WERI-Rb-1 (cell line): ENCODE measurements around the gene FUOM.

Experiments used
- DNase-seq: peaks from one replicate; pipeline ENCODE4 v3.0.0-alpha.2; 2020
- H3K27ac ChIP-seq: fragments of 250-450 bp; sonication (Bioruptor Pico); 2 replicates; pipeline ENCODE4 v1.5.1; 2020; ENCODE audit warnings: mild to moderate bottlenecking, moderate library complexity
- H3K27me3 ChIP-seq: fragments of 250-450 bp; sonication (Bioruptor Pico); 2 replicates; pipeline ENCODE4 v1.5.1; 2021; ENCODE audit warnings: mild to moderate bottlenecking, low read depth, moderate library complexity; ENCODE audit not compliant: insufficient read depth, severe bottlenecking
- H3K36me3 ChIP-seq: fragments of 250-450 bp; sonication (Bioruptor Pico); 2 replicates; pipeline ENCODE4 v1.5.1; 2020; ENCODE audit warnings: mild to moderate bottlenecking, moderate library complexity
- H3K4me3 ChIP-seq: 2 replicates; pipeline ENCODE4 v1.5.1; 2011; ENCODE audit warnings: low read depth, mild to moderate bottlenecking, control low read depth, low read length
- H3K9me3 ChIP-seq: fragments of 250-450 bp; sonication (Bioruptor Pico); 2 replicates; pipeline ENCODE4 v1.5.1; 2021; ENCODE audit warnings: mild to moderate bottlenecking, moderate library complexity; ENCODE audit not compliant: severe bottlenecking
- CTCF ChIP-seq: IDR thresholded peaks from 2 replicates; pipeline ENCODE4 v1.5.1; 2011; ENCODE audit warnings: low read depth, mild to moderate bottlenecking, control low read depth, inconsistent platforms, low read length

The FUOM gene

GRCh38 chr10:133366130-133366478 is 8.3 kb upstream of the FUOM start:
- Histone ChIP-seq H3K27ac (no peak overlapping the region), H3K4me3 (no peak overlapping the region), H3K36me3 (peaks cover 49% of the 10 kb centered on the region), H3K27me3 (no peaks in the 10 kb centered on the region), H3K9me3 (no peaks in the 10 kb centered on the region)
- TF ChIP-seq CTCF, result no peak
- DNase-seq, result no peak

- no peak for TF ChIP-seq CTCF
- H3K36me3 ChIP-seq, result peaks cover 48% of the 10 kb centered on the region
- no peaks in the 10 kb centered on the region for H3K27me3 ChIP-seq
- no peak for DNase-seq
- no peaks in the 10 kb centered on the region for H3K9me3 ChIP-seq
- no peak overlapping the region for H3K4me3 ChIP-seq
- H3K27ac ChIP-seq, result no peak overlapping the region
These were observed 7.8 kb upstream of the FUOM start for GRCh38 chr10:133365461-133366129.

- H3K9me3 ChIP-seq, result no peaks in the 10 kb centered on the region
- no peak overlapping the region for H3K27ac ChIP-seq
- H3K36me3 ChIP-seq, result peaks cover 40% of the 10 kb centered on the region
- H3K4me3 ChIP-seq, result no peak overlapping the region
- H3K27me3 ChIP-seq, result no peaks in the 10 kb centered on the region
- TF ChIP-seq CTCF, result no peak
- no peak for DNase-seq
These were observed 7.0 kb upstream of the FUOM start for GRCh38 chr10:133364645-133365431.

GRCh38 chr10:133362846-133363245 is 5.0 kb upstream of the FUOM start:
- Histone ChIP-seq H3K4me3 (no peak overlapping the region), H3K36me3 (peaks cover 22% of the 10 kb centered on the region), H3K27ac (no peak overlapping the region), H3K9me3 (no peaks in the 10 kb centered on the region), H3K27me3 (no peaks in the 10 kb centered on the region)
- no peak for TF ChIP-seq CTCF
- no peak for DNase-seq

GRCh38 chr10:133361773-133362441 is 4.1 kb upstream of the FUOM start:
- Histone ChIP-seq H3K4me3 (no peak overlapping the region), H3K27ac (no peak overlapping the region)
- TF ChIP-seq CTCF, result no peak

More at GRCh38 chr10:133361773-133362441, 4.1 kb upstream of the FUOM start:
- H3K36me3 ChIP-seq, result peaks cover 22% of the 10 kb centered on the region
- no peak for DNase-seq
- no peaks in the 10 kb centered on the region for H3K9me3 ChIP-seq
- no peaks in the 10 kb centered on the region for H3K27me3 ChIP-seq
